Kasumi-1 (cell line): ENCODE measurements around the gene STEAP2.
A peak's percentile ranks its signal among the peaks of the same experiment; 100 is the strongest.
"Not testable (repeated sequence)": the region's sequence is repeated elsewhere in the genome, so short reads cannot be mapped to it uniquely, and the experiment has no call there.

Experiments
- DNase-seq, 2 experiments: peaks; one replicate each; lab custom pipeline; 2025; lab: John Stamatoyannopoulos, UW

Gene STEAP2

DNA sequence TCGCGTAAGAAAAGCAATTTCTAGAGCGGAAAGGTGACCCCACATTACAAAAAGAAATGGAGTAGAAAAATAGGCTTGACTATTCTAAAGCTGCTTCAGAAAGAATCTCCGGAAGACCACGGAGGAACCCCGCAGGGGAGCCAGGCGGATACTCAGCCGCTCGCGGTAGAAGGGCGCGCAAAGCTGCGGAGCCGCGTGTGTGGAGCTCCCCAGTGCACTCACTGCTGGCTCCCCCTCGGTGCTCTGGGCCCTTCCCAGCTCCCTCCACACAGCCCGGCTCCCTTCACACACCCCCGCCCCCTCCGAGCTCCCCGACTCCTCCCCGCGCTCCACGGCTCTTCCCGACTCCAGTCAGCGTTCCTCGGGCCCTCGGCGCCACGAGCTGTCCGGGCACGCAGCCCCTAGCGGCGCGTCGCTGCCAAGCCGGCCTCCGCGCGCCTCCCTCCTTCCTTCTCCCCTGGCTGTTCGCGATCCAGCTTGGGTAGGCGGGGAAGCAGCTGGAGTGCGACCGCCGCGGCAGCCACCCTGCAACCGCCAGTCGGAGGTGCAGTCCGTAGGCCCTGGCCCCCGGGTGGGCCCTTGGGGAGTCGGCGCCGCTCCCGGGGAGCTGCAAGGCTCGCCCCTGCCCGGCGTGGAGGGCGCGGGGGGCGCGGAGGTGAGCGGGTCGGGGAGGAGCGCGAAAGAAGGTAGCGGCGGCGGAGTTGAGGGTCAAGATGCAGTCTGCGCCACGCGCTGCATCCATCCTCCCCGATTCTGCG, at the start of gene STEAP2:
Gene STEAP2 (plus strand): TSS at position 350 of the 758 bp plus-strand sequence. CDS start 13,343 bp downstream, outside the sequence.
- no peak for DNase-seq

DNA sequence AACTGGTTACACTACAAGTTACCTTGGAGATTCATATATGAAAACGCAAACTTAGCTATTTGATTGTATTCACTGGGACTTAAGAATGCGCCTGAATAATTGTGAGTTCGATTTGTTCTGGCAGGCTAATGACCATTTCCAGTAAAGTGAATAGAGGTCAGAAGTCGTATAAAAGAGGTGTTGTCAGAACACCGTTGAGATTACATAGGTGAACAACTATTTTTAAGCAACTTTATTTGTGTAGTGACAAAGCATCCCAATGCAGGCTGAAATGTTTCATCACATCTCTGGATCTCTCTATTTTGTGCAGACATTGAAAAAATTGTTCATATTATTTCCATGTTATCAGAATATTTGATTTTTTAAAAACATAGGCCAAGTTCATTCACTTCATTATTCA, 48.0 kb upstream of the STEAP2 start:
- DNase-seq, result no peak

DNA sequence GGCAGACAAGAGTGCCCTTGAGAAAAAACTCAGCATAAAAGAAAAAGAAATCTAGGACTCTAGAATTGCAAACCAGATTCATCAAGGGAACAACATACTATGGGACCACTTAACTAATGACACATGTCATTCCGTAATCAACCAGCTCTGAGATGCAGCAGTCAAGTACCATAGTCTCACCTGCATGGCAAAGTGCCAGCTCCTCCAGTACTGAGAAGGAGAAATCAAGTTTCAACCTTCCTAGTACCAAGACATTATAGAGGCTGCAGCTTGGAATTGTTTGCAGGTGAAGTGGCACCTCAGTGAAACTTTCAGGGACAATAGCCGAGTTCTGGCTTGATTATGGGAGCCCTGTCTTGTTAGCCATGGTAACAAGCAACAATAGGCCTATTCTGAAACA, 45.8 kb upstream of the STEAP2 start:
- DNase-seq, result no peak

DNA sequence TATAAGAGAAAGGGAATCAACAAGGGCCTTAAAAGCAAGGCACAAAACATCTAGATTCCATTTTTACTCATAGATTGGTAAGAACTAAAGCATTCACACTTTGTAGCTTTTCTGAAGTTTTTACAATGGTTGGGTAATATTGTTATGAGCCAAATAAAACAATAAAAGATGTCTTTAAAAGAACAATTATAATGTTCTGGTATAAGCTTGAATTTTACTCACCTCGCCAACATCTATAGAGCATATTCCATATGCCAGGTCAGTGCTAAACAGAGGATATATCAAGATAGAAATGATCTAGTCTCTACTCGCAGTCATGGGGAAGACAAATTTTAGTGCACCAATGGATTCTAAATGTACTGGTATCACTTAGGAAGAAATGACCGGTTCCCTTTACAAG, 45.4 kb upstream of the STEAP2 start:
- DNase-seq, result no peak

DNA sequence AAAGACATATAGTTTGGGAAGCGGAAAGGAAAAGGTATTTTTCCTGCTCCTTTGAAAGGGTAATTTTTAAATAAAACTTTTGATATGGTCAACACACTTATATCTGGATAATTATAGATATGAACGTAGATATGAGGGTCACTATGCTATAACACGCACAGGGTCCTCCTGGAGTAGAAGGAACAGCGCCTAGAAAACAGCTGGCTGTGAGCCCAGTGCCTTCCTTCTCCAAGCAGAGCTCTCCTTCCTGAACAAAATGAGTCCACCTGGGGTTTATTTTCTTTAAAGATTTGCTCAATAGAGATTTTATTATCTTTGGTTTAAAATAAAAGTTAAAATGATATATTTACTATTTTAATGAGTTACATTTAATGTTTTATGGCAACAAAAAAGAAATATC, 44.2 kb upstream of the STEAP2 start:
- no peak for DNase-seq

DNA sequence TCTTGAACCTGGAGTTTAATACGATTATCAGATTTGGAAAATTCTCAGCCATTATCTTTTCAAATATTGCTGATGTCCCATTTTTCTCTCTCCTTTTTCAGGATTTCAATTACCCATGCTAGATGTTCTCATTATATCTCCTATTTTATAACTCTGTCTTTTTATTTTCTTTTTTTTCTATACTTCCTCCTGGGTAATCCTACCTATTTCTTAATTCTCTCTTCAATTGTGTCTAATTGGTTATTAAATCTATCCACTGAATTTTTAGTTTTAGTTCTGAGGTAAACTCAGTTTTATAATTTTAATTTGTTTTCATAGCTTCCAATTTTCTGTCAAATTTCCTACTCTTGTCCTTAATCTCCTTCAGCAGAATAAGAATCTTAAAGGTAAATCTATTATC, 41.6 kb upstream of the STEAP2 start:
- DNase-seq, result no peak

DNA sequence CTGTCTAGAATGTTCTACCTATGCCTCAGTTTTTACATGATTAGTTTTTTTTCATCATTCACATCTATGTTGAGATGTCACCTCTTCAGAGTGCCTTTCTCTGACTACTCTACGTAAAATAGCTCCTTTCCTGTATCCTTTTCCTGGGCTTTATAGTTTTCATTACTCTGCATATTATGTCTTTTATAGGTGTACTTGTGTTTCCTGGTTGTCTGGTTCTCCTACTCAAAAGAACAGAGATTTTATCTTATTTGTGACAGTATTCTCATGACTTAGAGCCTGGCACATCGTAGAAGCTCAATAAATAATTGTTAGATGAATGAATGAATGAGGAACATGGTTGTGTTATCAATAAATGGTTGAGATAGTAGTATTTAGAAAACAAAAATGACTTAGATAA, 39.4 kb upstream of the STEAP2 start:
- no peak for DNase-seq

DNA sequence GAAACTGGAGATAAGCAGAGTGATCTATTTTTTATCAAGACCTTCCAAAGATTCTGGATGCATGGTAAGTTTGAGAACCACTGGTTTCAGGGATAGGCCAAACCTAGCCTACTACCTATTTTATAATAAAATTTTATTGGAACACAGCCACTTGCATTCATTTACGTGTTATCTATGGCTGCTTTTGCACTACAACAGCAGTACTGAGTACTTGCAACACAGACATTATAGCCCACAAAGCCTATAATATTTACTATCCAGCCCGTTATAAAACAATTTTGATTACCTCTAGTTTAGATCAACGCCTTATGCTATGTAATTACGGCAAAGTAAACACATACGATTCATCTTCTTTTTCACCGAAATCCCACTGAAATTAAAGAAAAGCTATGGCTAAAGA, 38.9 kb upstream of the STEAP2 start:
- DNase-seq, result no peak

DNA sequence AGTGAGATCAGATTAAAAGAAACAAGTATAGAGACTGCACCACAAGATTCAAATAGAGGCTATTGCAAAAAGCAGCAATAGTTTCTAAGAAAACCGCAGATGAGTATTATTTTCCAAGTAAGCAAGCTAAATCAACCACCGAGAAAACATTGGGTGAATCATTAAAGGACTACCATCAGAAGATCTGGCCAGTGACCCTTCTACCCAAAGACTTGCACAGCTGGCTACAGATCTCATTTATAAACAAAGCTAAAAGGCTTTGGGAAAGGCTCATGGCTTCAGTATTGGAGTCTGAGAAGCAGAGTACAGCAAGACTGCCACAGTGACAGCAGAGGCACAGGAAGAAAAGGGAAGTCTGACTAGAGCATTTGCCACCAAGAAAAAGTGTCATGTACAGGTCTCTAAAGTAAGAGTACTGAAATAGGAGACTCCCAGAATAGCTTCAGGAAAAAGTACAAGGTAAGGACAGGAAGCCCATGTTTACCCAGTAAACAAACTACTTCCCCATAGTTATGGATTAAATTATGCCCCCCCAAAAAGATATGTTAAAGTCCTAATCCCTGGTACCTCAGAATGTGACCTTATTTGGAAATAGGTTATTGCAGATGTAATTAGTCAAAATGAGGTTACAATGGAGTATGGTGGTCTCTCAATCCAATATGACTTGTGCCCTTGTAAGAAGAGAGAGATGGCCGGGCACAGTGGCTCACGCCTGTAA, 38.3 kb upstream of the STEAP2 start:
- DNase-seq, result peak; percentile 7 to 41

DNA sequence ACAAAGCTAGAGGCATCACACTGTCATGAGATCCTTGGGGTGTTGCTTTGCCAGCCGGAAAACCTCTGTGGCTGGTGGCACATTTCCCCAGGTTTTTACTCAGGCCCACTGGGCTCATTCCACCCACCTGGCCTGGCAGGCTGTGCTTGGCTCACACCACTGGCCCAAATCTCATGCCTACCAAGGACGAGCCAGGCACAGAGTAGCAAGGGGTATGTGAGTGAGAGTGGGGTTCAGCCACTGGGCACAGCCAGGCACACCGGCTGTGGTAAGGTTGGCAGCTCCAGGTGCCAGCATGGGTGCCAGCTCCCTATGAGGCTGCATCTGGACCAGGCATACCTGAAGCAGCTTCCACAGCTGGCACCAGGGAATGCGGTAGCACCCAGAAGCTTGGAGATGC, 35.9 kb upstream of the STEAP2 start:
- no peak for DNase-seq

DNA sequence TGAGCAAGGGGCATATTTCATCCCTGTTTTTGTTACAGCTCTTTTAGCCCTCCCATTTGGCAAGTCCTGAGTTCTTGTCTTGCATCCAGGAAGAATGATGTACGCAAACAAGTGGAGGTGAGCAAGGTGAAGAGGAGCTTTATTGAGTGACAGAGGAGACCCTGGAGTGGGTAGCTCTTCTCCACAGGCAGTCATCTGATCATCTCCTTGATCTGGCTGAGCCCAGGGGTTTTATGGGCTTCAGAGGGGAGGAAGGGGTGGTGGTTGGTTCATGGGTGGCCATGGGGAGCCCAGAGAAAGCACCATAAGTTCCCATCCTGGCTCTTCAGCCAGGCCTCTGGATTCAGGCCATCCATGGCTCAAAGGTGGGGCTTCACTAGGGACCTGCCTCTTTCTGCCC, 35.3 kb upstream of the STEAP2 start:
- no peak for DNase-seq

DNA sequence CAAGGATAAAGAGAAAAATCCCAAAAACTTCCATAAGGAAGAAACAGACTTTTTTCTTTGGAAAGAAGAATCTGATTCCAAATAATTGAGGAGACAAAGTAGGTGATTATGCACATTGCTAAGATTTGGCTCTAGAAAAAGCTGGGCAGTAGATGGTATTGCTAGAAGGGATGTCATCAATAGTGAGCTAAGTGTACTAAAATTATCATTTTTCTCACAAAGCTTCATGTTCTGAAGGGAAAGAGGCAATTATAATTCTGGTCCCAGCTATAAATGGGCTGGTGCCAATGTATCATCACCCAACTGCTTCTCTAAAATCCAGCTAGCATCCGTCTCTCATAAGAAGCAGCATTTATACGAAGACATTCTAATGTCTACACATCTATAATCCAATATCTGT, 33.4 kb upstream of the STEAP2 start:
- DNase-seq, result no peak

DNA sequence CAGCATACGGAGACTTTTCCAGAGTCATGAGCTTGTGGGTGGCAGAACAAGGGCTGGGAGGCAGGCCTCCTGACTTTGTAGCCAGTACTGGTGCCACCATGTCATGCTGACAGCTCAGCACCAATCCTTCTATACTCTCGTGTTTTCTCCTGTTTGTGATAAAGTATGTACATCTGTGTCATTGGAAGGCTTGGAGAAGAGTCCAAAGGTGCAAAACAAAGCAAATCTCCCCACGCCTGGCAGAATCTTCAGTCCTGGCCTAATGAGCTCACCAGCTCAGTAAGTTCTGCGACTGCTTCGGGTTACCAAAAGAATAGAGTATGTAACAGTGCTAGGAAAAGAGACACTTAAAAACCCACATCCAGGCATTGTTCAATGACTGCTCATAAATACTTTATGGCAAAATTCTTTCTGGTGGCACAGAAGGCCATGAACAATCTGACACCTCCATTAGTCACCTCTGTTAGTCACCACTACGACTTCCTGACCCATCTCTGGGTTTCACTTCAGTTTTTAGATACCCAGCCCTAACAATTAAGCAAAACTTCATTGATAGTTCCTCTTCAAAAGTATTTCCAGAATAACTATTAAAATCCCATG, 32.8 kb upstream of the STEAP2 start:
- DNase-seq, result peak; percentile 7 to 20

DNA sequence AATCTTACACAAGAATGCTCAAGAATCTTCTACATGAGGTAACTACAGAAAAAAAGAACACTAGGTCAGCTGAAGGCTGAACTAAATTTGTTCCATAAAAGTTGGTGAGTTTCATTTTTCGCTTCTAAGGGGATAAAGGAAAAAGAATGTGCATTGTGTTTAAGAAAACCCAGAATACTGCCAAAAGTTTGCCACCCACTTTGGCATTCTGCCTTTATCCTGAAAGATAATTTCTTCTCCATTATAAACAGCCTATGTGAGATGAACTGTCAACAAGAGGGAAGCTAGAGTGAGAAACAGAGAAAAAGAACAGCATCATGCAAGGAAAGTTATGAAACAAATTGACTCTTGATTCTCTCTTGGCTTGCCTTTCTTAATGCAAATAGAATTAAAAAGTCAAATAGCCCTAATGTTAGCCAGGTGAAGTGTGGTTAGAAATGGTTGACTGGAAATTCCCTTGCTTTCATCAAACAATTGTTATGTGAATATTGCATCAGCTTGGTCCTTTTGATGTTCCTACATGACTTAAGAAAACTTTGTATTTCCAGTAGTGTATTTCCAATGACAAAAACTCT, 31.4 kb upstream of the STEAP2 start:
- no peak for DNase-seq

DNA sequence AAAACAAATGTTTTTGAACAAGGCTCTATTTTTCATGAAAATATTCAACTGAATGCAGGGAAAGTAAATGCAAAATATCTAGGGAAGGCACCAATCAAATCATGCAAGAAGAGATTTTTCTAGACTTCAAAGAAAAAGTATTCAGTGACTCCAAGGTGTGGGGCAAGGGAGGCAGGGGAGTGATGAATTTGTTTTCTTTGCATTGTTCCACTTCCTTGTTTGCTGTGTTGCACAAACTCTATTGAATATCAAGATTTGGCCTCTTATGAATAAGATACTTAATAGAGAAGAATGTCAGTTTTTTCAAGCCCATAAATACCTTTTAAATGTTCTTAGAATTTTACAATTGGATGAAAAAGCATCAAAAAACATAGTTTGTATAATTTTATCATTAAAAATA, 30.9 kb upstream of the STEAP2 start:
- no peak for DNase-seq

DNA sequence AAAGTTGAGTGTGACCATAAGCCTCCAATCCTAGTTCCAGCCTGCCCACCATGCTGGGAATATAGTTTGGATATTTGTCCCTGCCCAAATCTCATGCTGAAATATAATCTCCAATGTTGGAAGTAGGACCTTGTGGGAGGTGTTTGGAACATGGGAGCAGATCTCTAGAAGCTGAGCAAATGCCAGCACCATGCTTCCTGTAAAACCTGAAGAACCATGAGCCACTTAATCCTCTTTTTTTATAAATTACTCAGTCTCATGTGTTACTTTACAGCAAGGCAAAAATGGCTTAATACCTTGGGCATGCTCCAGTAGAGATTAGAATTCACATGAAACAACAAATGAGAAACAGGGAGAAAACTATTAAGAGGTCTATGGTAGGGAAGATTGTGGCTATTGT, 30.1 kb upstream of the STEAP2 start:
- no peak for DNase-seq

DNA sequence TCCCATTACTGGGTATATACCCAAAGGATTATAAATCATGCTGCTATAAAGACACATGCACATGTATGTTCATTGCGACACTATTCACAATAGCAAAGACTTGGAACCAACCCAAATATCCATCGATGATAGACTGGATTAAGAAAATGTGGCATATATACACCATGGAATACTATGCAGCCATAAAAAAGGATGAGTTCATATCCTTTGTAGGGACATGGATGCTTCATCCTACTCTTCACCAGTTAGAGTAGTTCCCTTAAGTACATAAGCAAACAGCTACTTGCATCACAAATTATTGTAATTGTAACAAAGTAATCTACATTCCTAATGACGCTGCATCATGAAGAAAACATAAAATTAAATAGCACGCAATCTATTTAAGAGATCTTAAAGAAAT, 25.2 kb upstream of the STEAP2 start:
- not testable (repeated sequence) for DNase-seq

DNA sequence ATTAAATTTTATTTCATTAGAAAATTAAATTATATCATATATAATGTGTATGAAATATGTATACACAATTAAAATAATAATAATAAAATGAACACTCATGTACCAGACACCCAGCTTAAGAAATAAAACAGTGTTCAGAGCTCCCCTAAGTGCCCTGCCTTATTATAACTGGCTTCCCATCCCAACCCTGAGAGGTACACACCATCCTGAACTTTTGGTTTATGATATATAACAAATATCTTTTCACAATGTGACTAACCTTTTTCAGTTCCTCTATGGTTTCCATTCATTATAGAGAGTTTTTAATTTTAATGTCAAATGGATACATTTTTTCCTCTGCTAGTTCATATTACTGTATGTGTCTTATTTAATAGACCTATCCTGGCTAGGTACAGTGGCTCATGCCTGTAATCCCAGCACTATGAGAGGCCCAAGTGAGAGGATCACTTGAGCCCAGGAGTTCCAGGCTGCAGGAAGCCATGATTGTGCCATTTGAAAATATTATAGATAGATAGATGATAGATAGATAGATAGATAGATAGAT, 24.0 kb upstream of the STEAP2 start:
- no peak for DNase-seq

DNA sequence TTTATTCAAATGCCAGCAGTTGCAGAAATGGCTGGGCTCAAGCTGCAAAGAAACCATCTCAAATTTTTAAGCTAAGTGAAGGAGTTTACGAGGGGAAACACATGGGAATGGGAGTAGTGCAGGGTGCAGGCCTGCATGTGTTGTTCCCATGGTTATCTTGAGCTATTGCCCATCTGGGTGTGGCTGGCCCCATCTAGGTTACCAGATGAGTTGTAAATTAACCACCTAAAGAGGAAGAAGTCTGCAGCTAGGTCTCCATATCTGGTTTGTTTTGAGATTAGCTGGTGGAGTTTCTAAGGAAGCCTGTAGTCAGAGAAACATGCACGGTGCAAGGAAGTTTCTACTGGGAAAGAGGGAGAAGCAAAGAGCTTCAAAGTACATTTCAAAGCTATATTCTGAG, 23.3 kb upstream of the STEAP2 start:
- DNase-seq, result peak; percentile 22 to 36

DNA sequence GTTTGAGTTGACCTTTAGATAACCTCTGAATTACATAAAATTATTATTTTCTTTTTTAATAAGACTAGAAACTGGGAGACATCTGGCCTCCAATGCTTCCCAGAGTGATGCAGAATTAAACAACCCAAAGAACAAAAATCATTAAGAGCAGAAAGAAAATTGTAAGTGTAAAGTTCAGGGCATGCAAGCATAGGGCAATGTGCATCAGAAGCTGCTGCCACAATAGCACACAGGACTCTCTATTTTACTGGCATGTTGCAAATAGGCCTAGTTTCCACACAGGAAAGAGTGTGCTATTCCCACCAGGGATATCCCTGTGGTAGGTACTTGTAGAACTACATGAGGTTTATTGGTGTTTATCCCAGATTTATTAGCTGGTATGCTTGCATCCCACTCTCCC, 20.5 kb upstream of the STEAP2 start:
- no peak for DNase-seq

DNA sequence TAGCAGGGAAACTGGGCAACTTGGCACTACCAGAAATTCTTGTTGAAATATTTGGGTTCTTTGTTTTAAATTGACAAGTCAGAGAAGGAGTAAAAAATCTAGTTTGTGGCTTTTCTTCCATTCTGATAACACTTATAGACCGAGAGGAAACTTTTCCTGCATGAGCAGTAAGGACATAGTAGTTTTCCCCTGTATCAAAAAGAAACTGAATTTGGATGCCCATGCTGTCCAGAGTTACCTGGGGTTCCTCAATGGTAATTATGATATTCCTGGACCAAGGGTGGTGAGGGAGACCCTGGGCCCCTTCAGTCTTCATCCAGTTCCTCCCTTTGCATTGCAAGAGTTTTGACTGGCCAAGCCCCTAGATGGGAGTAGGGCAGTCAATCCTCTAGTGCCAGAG, 19.9 kb upstream of the STEAP2 start:
- DNase-seq, result no peak

DNA sequence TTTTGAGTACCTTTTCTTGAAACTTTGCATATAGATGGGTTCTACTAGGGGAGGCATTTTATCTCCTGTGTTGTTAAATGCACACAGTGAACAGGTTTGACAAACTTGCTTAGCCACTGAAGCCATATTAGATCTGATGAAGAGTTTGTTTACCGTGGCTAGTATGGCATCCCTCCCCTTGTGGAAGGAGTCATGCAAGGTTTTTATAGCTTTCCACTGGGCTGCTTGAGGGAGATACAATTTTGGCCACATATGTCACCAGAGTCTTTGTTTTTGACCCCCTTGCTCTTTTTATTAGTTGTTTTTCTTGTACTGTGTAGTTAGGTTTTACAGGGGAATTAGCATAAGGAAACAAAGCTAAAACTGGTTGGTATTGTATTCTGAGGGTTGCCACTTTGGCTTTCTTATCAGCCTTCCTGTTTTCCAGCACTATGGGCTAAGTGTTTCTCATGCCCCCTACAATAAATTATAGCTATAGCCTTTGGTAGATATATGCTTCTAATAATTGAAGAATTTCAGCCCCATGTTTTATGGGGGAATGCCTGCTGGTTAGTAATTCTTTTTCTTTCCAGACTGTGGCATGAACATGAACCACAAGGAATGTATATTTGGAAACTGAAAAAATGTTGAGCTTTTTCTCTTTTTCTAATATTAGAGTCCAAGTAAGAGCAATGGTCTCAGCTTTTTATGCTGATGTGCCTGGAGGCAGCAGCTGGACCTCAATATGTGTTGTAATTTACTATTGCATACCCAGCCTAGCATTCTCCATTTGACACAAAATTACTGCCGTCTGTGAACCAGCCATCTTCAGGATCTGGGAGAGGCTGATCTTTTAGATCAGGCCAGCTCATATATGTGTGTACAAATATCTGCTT, 18.4 kb upstream of the STEAP2 start:
- DNase-seq, result no peak
